Measurements from ENCODE around the gene ZC3H12D.

DNA sequence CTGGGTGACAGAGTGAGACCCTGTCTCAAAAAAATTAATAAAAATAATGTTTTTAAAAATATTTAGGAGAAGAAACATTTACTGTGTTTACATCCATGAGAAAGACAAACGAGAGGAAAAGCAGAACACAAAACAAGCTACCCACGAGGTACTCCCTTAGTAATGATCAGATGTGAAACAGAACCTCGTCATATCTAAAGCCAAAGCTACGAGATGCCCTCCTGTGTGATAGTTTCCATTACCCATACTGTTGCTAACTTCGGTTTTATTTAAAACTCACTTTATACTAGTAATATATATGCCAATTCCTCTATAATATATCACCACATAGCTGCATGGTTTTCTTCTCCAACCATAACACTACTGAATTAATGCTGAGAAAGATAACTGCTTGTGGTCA is 63.7 kb downstream of the ZC3H12D start:
- no peak for TF ChIP-seq SRSF4 (IDR thresholded peaks at IDR 0.05; ENCODE audit: low read depth, low read length, poor library complexity, severe bottlenecking)
- no peak for TF ChIP-seq POLR2A (IDR thresholded peaks at IDR 0.05; ENCODE audit: insufficient read depth in 1 of 2, low read depth in 2 of 2, low read length in 2 of 2)
- TF ChIP-seq CTCF (CRISPR knock-in tag; IDR thresholded peaks at IDR 0.05): no peak
- TF ChIP-seq THAP11 (CRISPR knock-in tag; IDR thresholded peaks at IDR 0.05): no peak
- TF ChIP-seq ATF2 (CRISPR knock-in tag; IDR thresholded peaks at IDR 0.05): no peak
- TF ChIP-seq JUNB (CRISPR knock-in tag; IDR thresholded peaks at IDR 0.05; ENCODE audit: borderline replicate concordance): no peak
- TF ChIP-seq, protein P1, sequence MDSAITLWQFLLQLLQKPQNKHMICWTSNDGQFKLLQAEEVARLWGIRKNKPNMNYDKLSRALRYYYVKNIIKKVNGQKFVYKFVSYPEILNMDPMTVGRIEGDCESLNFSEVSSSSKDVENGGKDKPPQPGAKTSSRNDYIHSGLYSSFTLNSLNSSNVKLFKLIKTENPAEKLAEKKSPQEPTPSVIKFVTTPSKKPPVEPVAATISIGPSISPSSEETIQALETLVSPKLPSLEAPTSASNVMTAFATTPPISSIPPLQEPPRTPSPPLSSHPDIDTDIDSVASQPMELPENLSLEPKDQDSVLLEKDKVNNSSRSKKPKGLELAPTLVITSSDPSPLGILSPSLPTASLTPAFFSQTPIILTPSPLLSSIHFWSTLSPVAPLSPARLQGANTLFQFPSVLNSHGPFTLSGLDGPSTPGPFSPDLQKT (CRISPR knock-in tag; IDR thresholded peaks at IDR 0.05; ENCODE audit: borderline replicate concordance): no peak

All from HepG2 (cell line).